Ovary (tissue), 3 donors: Measurements from ENCODE around the gene C11orf54.

ENCODE experiments used
- CTCF ChIP-seq, 3 donors: fragments of 450-650 bp in 2 of 3; fragments of 200-600 bp in 1 of 3; IDR thresholded peaks; one replicate each; pipeline versions ENCODE4 v1.5.1 to v1.8.0; 2016 to 2022; ENCODE audit warnings: antibody characterized with exemption in 3 of 3, mild to moderate bottlenecking in 1 of 3
- POLR2A ChIP-seq: fragments of 450-650 bp; IDR thresholded peaks from one replicate; pipeline ENCODE4 v1.6.1; 2017; ENCODE audit warnings: antibody characterized with exemption, mild to moderate bottlenecking, moderate library complexity
- donor health status: DM: no; HTN: no; CAD: no.

GRCh38 chr11:93694557-93694956 lies 46.9 kb upstream of the C11orf54 start:
- TF ChIP-seq CTCF (IDR thresholded peaks at IDR 0.05) (no peak), POLR2A (no peak)
